Ascending aorta (tissue), 2 donors: Measurements from ENCODE around the gene LAMTOR4. TPM values are rescaled to one million over a fixed set of nuclear protein-coding genes. Genes with fewer than 3 reads are reported as not detected.
A peak's percentile ranks its signal among the peaks of the same experiment; 100 is the strongest.

Source experiments
- DNase-seq, 2 donors: peaks; one replicate each; pipeline ENCODE4 v3.0.0-alpha.2; 2019; ENCODE audit warnings: low spot score in 2 of 2
- H3K27ac ChIP-seq, 2 donors: fragments of 200-600 bp; sonication (generic); one replicate each; pipeline ENCODE4 v1.5.1; 2016 to 2017; ENCODE audit warnings: mild to moderate bottlenecking in 1 of 2
- H3K27me3 ChIP-seq: fragments of 200-600 bp; sonication (generic); one replicate; pipeline ENCODE4 v1.5.1; 2017
- H3K36me3 ChIP-seq, 2 donors: fragments of 200-600 bp; sonication (generic); one replicate each; pipeline ENCODE4 v1.5.1; 2016
- H3K4me1 ChIP-seq, 2 donors: fragments of 200-600 bp; sonication (generic); one replicate each; pipeline ENCODE4 v1.5.1; 2016 to 2017; ENCODE audit warnings: mild to moderate bottlenecking in 1 of 2
- H3K4me3 ChIP-seq, 2 donors: fragments of 200-600 bp; sonication (generic); one replicate each; pipeline ENCODE4 v1.5.1; 2016 to 2017; ENCODE audit warnings: mild to moderate bottlenecking in 1 of 2
- H3K9me3 ChIP-seq, 2 donors: fragments of 200-600 bp; sonication (generic); one replicate each; pipeline ENCODE4 v1.5.1; 2016
- intact Hi-C: fragments of 100-400 bp; cut with DNase I; formaldehyde crosslinking; loops from one replicate; pipeline ENCODE4 v1.15.1; 2023
- total RNA-seq: library from RNA; depleted of rRNA; stranded (reverse); fragments of >200 nt; gene quantifications from one replicate; pipeline ENCODE4 v1.1.0, GENCODE V29; 2016
- TF ChIP-seq, protein P1 (sequence below), 3 experiments: fragments of 200-600 bp in 2 of 3; fragments of 450-650 bp in 1 of 3; sonication (generic) in 2 of 3; IDR thresholded peaks; one replicate each; pipeline ENCODE4 v1.5.1; 2016 to 2019; ENCODE audit warnings: antibody characterized with exemption in 3 of 3, mild to moderate bottlenecking in 1 of 3, moderate library complexity in 1 of 3

LAMTOR4 gene
- total RNA-seq = 131 TPM

- Histone ChIP-seq H3K36me3 (peaks cover 6 to 8% of the 10 kb centered on the region in 2 donors), H3K27ac (peak within 1 kb of the TSS; percentile 88 to 89), H3K9me3 (no peaks in the 10 kb centered on the region), H3K4me1 (peaks cover 6 to 9% of the 10 kb centered on the region in 2 donors), H3K4me3 (peak within 1 kb of the TSS; percentile 86 to 91), H3K27me3 (no peaks in the 10 kb centered on the region)
- TF ChIP-seq, protein P1, sequence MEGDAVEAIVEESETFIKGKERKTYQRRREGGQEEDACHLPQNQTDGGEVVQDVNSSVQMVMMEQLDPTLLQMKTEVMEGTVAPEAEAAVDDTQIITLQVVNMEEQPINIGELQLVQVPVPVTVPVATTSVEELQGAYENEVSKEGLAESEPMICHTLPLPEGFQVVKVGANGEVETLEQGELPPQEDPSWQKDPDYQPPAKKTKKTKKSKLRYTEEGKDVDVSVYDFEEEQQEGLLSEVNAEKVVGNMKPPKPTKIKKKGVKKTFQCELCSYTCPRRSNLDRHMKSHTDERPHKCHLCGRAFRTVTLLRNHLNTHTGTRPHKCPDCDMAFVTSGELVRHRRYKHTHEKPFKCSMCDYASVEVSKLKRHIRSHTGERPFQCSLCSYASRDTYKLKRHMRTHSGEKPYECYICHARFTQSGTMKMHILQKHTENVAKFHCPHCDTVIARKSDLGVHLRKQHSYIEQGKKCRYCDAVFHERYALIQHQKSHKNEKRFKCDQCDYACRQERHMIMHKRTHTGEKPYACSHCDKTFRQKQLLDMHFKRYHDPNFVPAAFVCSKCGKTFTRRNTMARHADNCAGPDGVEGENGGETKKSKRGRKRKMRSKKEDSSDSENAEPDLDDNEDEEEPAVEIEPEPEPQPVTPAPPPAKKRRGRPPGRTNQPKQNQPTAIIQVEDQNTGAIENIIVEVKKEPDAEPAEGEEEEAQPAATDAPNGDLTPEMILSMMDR (IDR thresholded peaks at IDR 0.05) = no peak
- intact Hi-C loops = loop anchor here (1.0 to 2.0 kb wide), 3 partner anchors 22 to 30 kb away; partner anchors contain the start of genes CNPY4, GPC2, MBLAC1 and STAG3
- DNase-seq = peak; percentile 98 to 99
These were observed at the start of gene LAMTOR4 for GRCh38 chr7:100148559-100149328. LAMTOR4 (plus strand) TSS chr7:100148918; CDS start chr7:100148973, 55 bp downstream.

DNA sequence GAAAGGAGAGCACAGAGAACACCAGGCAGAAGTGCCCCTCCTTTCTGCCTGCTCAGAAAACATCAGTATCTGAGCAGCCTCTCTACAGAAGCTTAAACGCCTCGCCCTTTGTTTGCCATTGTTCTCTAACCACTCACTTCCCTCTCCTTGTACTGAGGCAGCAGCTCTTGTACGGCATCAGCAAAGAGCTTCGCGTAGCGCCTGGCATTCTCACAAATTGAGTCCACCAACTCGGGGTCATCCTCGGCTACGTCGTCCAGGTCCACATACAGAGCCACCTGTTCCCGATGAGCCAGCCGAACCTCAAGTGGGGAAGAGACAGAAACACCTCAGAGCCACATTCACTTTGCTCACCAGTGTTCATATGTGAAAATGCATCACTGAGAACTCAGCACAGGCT lies 49.3 kb upstream of the LAMTOR4 start:
- Histone ChIP-seq H3K4me3 (peak overlapping the region; percentile 87), H3K27ac (peak overlapping the region; percentile 93 to 95), H3K4me1 (peaks cover 4 to 15% of the 10 kb centered on the region in 2 donors), H3K9me3 (no peaks in the 10 kb centered on the region), H3K36me3 (peaks cover 40 to 56% of the 10 kb centered on the region in 2 donors), H3K27me3 (no peaks in the 10 kb centered on the region)
- intact Hi-C loops = no loop called here
- DNase-seq = no peak
- TF ChIP-seq, protein P1 (IDR thresholded peaks at IDR 0.05) = no peak

DNA sequence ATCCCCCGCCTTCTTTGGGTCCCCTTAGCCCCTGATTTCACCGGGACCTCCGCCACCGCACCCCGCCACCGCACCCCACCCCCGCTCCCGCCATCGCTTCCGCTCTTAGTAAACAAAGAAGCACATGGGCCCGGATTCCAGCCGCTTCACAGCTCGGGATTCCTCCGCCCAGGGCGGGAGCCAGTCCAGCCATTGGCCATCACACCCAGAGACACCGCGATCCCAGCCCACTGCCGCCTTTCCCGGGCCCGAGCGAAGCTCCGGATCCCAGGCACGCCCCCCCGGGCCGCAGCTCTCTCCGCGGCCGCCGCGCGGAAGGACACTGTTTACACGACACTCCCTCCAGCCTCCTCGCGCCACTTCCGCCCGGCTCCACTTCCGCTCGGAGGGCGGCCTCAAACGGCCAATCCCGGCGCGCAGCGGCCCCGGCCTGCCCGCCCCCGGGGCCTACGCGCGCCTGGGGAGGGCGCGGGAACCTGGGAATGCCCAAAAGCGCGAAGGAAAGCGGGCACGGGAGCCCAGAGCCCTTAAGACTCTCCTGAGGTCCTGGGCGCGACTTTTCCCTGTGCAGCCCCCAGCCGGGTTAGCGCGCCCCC lies 48.2 kb upstream of the LAMTOR4 start:
- no peaks in the 10 kb centered on the region for H3K9me3 ChIP-seq
- peak overlapping the region; percentile 87 for H3K4me3 ChIP-seq
- TF ChIP-seq, protein P1 (IDR thresholded peaks at IDR 0.05) = no peak
- peak; percentile 66 to 95 for DNase-seq
- no peaks in the 10 kb centered on the region for H3K27me3 ChIP-seq
- intact Hi-C loops = loop anchor here (1.0 to 2.0 kb wide), 5 partner anchors 19 to 76 kb away; partner anchors contain the start of genes CNPY4, GPC2, STAG3 and TAF6
- H3K36me3 ChIP-seq = peaks cover 34 to 56% of the 10 kb centered on the region in 2 donors
- H3K4me1 ChIP-seq = peaks cover 4 to 15% of the 10 kb centered on the region in 2 donors
- peak overlapping the region; percentile 93 to 95 for H3K27ac ChIP-seq

DNA sequence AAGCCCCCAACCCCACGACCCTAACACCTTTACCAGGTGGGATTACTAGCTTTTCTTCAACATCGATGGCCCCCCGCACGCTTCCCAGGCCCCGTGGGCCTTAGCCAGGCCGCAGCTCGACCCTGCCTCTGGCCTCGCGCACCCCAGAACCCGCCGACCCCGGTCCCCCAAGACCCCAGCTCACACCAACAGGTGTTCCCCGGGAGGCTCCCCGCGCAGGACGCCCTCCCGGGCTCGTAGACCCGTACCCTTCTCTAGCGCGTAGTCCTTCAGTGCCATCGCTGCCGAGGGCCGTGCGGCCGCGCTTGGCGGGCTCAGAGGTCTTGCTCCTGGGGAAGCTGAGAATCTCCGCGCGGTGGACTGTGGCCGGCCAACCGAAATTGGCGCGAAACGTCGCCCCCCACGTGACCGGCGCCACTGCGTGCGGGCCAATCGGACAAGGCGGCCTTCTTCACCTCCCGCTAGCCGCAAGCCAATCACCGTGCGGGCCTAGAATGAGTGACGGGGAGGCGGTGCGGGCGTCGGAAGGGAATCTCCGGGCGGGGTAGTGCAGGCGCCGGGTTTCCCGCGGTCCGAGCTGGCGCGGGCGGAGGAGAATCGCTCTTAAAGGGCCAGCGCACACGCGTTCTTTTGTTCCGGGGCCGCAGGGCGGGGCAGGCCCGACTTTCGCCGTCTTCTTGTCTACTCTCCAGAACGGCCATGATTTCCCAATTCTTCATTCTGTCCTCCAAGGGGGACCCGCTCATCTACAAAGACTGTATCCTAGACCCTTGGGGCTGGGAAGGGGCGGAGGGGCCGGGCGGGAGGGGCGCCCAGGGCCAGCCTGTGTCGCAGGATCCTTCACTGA lies 47.5 kb upstream of the LAMTOR4 start, which contains the start of the genes AP4M1 and MCM7:
Gene AP4M1, plus strand, starts transcription at position 628 of the 847 bp plus-strand sequence. Its CDS starts 72 bp downstream, at position 700.
Gene MCM7, minus strand, starts transcription at position 382 of the 847 bp plus-strand sequence. Its CDS starts 103 bp downstream, at position 279.
- H3K9me3 ChIP-seq = no peaks in the 10 kb centered on the region
- intact Hi-C loops = loop anchor here (1.0 to 2.0 kb wide), 4 partner anchors 18 to 76 kb away; partner anchors contain the start of genes CNPY4, GPC2, STAG3 and TAF6
- peaks cover 32 to 56% of the 10 kb centered on the region in 2 donors for H3K36me3 ChIP-seq

More for the DNA sequence above, 47.5 kb upstream of the LAMTOR4 start, which contains the start of the genes AP4M1 and MCM7:
- TF ChIP-seq, protein P1 (IDR thresholded peaks at IDR 0.05) = no peak
- Histone ChIP-seq H3K27ac (peak within 1 kb of the TSS; percentile 93 to 95), H3K27me3 (no peaks in the 10 kb centered on the region), H3K4me1 (peaks cover 4 to 15% of the 10 kb centered on the region in 2 donors), H3K4me3 (peak within 1 kb of the TSS; percentile 87)
- DNase-seq = peak; percentile 93 to 99
